GM19043 (cell line): ENCODE results near the gene PLSCR3.

Source experiments
- ATAC-seq: cut with Tn5 transposase; IDR thresholded peaks from one replicate; pipeline ENCODE4 v1.9.1; 2021; ENCODE audit warnings: low read depth; ENCODE audit not compliant: unreplicated experiment

The PLSCR3 gene

DNA sequence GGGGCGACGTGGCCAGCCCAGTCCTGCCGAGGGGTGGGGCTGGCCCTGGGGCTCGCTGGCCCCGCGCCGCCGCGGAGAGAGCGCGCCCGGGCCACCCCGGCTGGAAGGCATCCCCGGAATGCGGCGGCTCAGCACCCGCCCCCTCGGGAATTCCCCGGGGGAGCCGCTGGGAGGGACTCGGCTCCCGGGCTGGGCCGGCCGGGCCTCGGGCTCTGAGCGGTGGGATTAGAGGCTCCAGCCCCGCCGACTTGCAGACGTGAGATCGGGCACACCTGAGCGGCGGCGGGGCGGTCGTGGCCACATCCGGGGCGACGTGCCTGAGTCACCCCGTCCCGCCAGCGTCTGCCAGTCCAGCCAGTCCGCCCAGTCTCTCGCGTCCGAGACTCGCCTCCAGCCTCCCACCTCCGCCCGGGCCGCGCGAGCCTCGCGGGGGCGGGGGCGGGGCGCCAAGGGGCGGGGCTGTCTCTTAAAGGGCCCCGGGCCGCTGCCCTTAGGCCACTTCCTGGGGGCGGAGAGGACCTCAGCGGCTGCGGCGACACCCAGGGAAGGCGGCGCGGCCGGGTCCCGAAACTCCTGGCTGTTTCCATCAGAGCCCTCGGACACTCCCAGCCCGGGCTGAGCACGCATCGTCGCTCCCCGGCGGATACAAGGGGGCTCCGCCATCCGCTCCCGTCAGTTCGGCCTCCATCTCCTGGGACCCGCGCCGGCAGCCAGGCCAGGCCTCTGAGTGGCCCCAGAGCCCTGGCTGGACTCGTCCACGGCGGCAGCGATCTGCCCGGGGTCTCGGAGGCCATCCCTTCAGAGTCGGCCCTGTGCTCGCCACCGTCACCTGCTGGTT is 42.4 kb downstream of the PLSCR3 start, which contains the start of gene KCTD11:
KCTD11 (plus strand) TSS at position 498 of the 838 bp plus-strand sequence.
- ATAC-seq = peak; percentile 49

DNA sequence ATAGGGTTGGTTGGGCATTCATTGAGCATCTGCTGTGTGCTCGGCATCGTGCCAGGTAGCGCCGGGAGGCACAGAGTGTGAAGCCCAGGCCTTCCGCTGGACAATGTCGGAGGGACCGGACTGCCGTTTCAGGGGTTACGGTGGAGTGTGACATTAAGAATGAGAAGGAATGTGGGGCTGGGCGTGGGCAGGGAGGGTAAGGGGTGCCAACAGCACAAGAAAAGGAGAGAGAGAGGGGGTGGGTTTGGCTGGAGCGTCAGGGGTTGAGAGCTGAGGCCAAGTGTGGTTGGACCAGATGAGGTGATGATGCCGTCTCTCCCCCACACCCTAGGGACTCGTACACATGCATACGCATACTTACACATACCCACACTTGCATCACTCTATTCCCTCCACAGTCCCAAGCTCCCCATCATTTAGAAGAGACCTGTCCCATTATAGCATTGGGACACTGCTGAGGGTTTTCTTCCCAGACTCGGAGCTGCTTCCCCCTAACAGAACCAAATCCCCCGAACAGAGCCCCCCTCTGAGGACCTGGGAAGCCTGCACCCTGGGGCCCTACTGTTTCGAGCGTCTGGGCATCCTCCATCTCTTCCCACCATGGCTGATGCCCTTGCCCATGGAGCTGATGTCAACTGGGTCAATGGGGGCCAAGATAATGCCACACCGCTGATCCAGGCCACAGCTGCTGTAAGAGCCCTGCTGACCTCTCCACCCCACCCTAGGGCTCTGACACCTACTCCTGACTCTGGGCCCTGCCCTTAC is 45.7 kb downstream of the PLSCR3 start:
- ATAC-seq = no peak

DNA sequence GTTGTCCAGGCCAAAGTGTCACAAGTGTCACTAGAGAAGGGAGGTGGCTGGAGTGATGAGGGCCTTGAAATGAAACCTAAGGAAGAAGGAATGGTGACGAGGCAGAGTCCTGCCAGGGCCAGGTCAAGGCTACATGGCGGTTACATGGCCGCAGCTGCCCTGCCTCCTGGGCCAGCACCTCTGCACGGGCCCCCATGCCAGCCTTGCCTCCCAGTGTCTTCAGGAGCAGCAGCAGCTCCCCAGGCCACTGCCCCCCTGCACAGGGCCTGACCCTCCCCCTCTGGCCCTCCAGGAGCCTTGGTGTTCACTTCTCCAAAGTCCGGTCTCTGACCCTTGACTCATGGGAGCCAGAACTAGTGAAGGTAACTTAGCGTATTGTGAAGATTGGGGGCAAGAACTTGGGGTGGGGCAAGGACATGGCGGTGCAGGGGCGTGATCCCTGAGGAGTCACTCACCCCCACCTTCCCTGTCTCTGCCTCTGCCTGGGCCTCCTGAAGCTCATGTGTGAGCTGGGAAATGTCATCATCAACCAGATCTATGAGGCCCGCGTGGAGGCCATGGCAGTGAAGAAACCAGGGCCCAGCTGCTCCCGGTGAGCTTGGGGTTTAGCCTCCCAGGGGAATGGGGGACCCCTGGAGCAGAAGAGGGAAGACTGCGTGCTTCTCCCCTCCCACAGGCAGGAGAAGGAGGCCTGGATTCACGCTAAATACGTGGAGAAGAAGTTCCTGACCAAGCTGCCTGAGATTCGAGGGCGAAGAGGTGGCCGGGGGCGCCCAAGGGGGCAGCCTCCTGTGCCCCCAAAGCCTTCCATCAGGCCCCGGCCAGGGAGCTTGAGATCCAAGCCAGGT is 46.5 kb downstream of the PLSCR3 start:
- ATAC-seq = no peak

DNA sequence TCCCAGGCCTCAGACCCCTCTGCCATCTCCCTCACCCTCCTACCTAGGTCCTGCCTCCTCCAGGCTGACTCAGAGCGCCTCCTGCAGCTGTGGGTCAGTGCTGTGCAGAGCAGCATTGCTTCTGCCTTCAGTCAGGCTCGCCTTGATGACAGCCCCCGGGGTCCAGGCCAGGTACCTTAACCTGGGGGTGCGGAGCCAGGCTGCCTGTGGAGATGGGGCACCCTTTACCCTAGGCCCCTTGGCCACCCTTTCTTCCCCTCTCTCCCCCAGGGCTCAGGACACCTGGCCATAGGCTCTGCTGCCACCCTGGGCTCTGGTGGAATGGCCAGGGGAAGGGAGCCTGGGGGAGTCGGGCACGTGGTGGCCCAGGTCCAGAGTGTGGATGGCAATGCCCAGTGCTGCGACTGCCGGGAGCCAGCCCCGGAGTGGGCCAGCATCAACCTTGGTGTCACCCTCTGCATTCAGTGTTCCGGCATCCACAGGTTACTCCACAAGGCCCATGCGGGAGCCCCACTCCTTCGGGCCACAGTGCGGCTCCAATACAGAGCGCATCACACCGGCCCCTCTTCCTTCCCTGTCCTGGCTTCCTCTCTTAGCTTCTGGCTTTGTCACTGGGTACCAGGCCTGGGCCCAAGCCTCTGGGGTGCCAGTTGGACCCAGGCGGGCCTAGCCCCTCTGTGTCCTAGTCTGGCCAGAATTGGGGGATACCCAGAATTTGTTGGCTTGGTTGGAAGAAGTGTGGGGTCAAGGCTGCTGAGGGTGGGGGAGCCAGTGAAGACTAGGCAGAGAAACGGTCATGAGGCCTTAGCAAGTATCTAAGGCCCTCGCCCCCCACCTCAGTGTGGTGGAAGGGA is 47.3 kb downstream of the PLSCR3 start:
- no peak for ATAC-seq

DNA sequence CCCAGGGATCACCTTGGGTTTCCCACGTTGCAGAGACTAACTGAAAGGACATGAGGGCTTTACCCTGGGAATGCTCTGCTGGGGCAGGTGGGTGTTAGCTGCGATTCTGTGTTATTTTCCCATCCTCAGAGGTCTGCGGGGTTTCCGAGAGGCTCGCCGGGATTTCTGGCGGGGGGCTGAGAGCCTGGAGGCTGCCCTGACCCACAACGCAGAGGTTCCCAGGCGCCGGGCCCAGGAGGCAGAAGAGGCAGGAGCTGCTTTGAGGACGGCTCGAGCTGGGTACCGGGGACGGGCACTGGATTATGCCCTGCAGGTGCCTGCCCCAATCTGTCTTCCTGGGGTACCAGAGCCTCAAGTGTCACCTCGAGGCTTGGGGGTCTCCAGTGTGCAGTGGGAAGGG is 51.1 kb downstream of the PLSCR3 start:
- no peak for ATAC-seq

DNA sequence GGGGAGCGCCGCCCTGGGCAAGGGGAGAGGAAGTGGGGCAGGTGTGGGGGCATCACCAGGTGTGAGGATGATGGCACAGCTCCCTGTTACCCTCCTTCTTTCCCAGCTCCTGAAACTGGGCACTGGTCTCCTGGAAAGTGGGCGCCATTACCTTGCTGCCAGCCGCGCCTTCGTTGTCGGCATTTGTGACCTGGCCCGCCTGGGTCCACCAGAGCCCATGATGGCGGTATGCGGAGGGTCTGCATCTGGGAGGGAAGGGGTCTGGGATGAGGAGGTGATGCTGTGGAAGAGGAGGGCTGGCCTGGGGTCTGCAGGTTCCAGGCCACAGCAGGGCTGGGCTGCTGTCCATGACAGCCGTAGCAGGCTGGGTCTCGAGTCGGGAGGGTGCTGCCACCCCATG is 52.5 kb downstream of the PLSCR3 start:
- no peak for ATAC-seq

DNA sequence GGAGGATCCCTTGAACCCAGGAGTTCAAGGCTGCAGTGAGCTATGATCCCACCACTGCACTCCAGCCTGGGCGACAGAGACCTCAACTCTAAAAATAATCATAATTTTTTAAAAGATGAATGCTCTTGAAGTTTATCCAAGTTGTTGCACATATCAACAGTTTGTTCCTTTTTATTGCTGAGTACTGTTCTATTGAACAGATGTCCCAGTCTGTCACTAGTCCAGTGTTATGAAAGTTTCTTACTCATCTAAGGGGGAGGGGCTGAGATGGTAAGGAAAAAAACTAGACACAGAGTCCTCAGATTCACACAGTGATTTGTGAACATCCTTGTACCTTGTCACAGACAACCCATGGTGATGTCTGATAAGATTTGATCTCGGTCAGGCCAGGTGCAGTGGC is 54.1 kb downstream of the PLSCR3 start:
- ATAC-seq = no peak
